Transverse colon (tissue), 4 donors: ENCODE results near the gene ZDHHC16. TPM values are rescaled to one million over a fixed set of nuclear protein-coding genes. Genes with fewer than 3 reads are reported as not detected.
"Not testable (repeated sequence)": the region's sequence is repeated elsewhere in the genome, so short reads cannot be mapped to it uniquely, and the experiment has no call there.

Experiments
- DNase-seq: peaks from one replicate; pipeline ENCODE4 v3.0.0-alpha.2; 2019
- H3K27ac ChIP-seq, 4 donors: fragments of 200-600 bp; sonication (generic); 2 replicates each; pipeline ENCODE4 v1.5.1; 2016 to 2018; ENCODE audit warnings: inconsistent platforms in 4 of 4
- H3K27me3 ChIP-seq: fragments of 200-600 bp; sonication (generic); 2 replicates; pipeline ENCODE4 v1.5.1; 2017; ENCODE audit warnings: inconsistent platforms
- H3K36me3 ChIP-seq, 4 donors: fragments of 200-600 bp; sonication (generic); 2 replicates each; pipeline ENCODE4 v1.5.1; 2017 to 2019; ENCODE audit warnings: inconsistent platforms in 4 of 4
- H3K4me1 ChIP-seq, 4 donors: fragments of 200-600 bp; sonication (generic); 2 replicates each; pipeline ENCODE4 v1.5.1; 2017 to 2020; ENCODE audit warnings: inconsistent platforms in 4 of 4
- H3K4me3 ChIP-seq, 4 donors: fragments of 200-600 bp; sonication (generic); 1 replicate in 1 of 4; 2 replicates in 3 of 4; pipeline versions ENCODE4 v1.5.1 to v1.6.1; 2017 to 2019; ENCODE audit warnings: inconsistent platforms in 4 of 4
- H3K9me3 ChIP-seq, 2 donors: fragments of 200-600 bp; sonication (generic); 2 replicates each; pipeline ENCODE4 v1.5.1; 2017 to 2019; ENCODE audit warnings: inconsistent platforms in 2 of 2
- EP300 ChIP-seq: sonication (generic); formaldehyde crosslinking; IDR thresholded peaks from one replicate; pipeline ENCODE4 v1.6.1; 2017; ENCODE audit warnings: antibody characterized with exemption, low read depth
- POLR2A ChIP-seq: fragments of 450-650 bp; IDR thresholded peaks from one replicate; pipeline ENCODE4 v1.6.1; 2016; ENCODE audit warnings: antibody characterized with exemption, mild to moderate bottlenecking, moderate library complexity
- POLR2AphosphoS5 ChIP-seq, 3 donors: sonication (generic); formaldehyde crosslinking; IDR thresholded peaks; one replicate each; pipeline ENCODE4 v1.6.1; 2016; ENCODE audit warnings: antibody characterized with exemption in 3 of 3
- WGBS, 2 donors: methylation state at CpG; one replicate each; pipeline ENCODE4 v1.1.5; 2018; ENCODE audit warnings: low coverage in 1 of 2; 5-methylcytosine and 5-hydroxymethylcytosine counted together
- in situ Hi-C, 4 donors: fragments of 200-750 bp; cut with MboI; loops; one replicate each; pipeline versions ENCODE4 v1.15.0 to v1.15.1; 2017; ENCODE audit warnings: low sequenced_read_pairs in 3 of 4, low pct_ligation_motif_present in 1 of 4, low pct_unique_long_range_greater_than_20kb in 1 of 4
- intact Hi-C: fragments of 100-400 bp; cut with DNase I; formaldehyde crosslinking; loops from one replicate; pipeline ENCODE4 v1.15.1; 2023; ENCODE audit warnings: low total_unique reads
- total RNA-seq, 4 donors: library from RNA; depleted of rRNA; stranded (reverse); fragments of >200 nt; gene quantifications; one replicate each; pipeline ENCODE4 v1.1.0, GENCODE V29; 2016
- TF ChIP-seq, protein P1 (sequence below), 5 experiments: fragments of 200-600 bp in 3 of 5; fragments of 450-650 bp in 2 of 5; sonication (generic) in 3 of 5; IDR thresholded peaks; 1 replicate in 2 of 5; 2 replicates in 3 of 5; pipeline ENCODE4 v1.5.1; 2016 to 2017; ENCODE audit warnings: antibody characterized with exemption in 5 of 5, inconsistent platforms in 3 of 5, mild to moderate bottlenecking in 2 of 5, moderate library complexity in 1 of 5

Gene ZDHHC16
- total RNA-seq, 4 donors from 2014 or later, result 10.8 to 36.2 (median 32.7) TPM

GRCh38 chr10:97401455-97401919, 44.5 kb upstream of the ZDHHC16 start:
- no peak for TF ChIP-seq POLR2A
- TF ChIP-seq, protein P1, sequence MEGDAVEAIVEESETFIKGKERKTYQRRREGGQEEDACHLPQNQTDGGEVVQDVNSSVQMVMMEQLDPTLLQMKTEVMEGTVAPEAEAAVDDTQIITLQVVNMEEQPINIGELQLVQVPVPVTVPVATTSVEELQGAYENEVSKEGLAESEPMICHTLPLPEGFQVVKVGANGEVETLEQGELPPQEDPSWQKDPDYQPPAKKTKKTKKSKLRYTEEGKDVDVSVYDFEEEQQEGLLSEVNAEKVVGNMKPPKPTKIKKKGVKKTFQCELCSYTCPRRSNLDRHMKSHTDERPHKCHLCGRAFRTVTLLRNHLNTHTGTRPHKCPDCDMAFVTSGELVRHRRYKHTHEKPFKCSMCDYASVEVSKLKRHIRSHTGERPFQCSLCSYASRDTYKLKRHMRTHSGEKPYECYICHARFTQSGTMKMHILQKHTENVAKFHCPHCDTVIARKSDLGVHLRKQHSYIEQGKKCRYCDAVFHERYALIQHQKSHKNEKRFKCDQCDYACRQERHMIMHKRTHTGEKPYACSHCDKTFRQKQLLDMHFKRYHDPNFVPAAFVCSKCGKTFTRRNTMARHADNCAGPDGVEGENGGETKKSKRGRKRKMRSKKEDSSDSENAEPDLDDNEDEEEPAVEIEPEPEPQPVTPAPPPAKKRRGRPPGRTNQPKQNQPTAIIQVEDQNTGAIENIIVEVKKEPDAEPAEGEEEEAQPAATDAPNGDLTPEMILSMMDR (IDR thresholded peaks at IDR 0.05), result no peak
- no peak for TF ChIP-seq POLR2AphosphoS5 (IDR thresholded peaks at IDR 0.05)
- no peak for TF ChIP-seq EP300
- Histone ChIP-seq H3K4me3 (peak overlapping the region in 3 of 4 donors; percentile 63 to 96 (median 63)), H3K27me3 (no peaks in the 10 kb centered on the region), H3K4me1 (peaks cover 5 to 18% (median 10%) of the 10 kb centered on the region in 4 donors), H3K27ac (peak overlapping the region; percentile 77 to 88 (median 85)), H3K9me3 (no peaks in the 10 kb centered on the region), H3K36me3 (no peaks in the 10 kb centered on the region)
- no peak for DNase-seq
- 68 to 74% methylated on average over 7 to 13 of the region's 13 CpGs for WGBS, 2 donors
- in situ Hi-C loops, result no loop called here
- intact Hi-C loops, result no loop called here

DNA sequence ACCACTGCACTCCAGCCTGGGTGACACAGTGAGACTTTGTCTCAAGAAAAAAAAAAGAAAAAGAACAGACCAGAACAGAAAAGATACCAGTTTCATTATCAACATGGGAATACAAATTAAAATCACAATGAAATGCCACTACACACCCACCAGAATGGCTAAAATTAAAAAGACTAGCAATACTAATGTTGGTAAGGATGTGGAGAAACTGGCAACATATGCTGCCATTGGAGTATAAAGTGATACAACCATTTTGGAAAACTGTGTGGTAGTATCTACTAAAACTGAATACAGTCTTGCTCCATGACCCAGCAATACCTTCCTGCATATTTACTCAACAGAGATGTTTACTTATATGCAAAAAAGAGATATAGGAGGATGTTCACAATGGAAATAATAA, 41.9 kb upstream of the ZDHHC16 start:
- TF ChIP-seq EP300 (no peak), POLR2AphosphoS5 (IDR thresholded peaks at IDR 0.05) (no peak), POLR2A (no peak)
- TF ChIP-seq, protein P1 (IDR thresholded peaks at IDR 0.05), result no peak
- H3K27me3 ChIP-seq, result no peaks in the 10 kb centered on the region
- DNase-seq, result no peak
- H3K36me3 ChIP-seq, result no peaks in the 10 kb centered on the region
- no peak overlapping the region for H3K4me3 ChIP-seq
- H3K4me1 ChIP-seq, result peaks cover 5 to 34% (median 20%) of the 10 kb centered on the region in 4 donors
- in situ Hi-C loops, result no loop called here
- H3K9me3 ChIP-seq, result no peaks in the 10 kb centered on the region
- H3K27ac ChIP-seq, result no peak overlapping the region
- intact Hi-C loops, result no loop called here

DNA sequence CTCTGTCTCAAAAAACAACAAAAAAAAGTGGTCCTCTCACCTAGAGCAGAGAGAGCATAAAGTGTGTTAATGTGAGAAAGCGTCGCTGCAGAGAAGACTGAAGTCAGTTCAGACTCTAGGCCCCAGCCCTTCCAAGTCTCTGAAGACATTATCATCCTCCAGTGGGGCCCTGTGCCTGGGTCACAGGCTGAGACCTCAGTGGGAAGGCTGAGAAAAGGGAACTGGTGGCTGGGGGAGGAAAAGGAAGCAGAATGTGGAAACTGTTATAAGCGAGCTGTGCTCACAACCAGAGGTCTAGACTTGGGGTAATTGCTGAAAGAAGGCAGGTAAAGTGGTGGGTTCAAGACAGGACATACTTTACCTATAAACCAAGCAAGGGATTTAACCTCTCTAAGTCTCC, 39.9 kb upstream of the ZDHHC16 start:
- no peaks in the 10 kb centered on the region for H3K36me3 ChIP-seq
- TF ChIP-seq POLR2AphosphoS5 (IDR thresholded peaks at IDR 0.05), result no peak
- no peak for TF ChIP-seq POLR2A
- TF ChIP-seq EP300, result no peak
- no peaks in the 10 kb centered on the region for H3K27me3 ChIP-seq
- no peaks in the 10 kb centered on the region for H3K9me3 ChIP-seq
- in situ Hi-C loops, result no loop called here
- 80 to 81% methylated on average over 3 of the region's 3 CpGs for WGBS, 2 donors
- peaks cover 0 to 20% (median 10%) of the 10 kb centered on the region in 4 donors for H3K4me1 ChIP-seq
- DNase-seq, result no peak
- intact Hi-C loops, result no loop called here
- peak overlapping the region in 1 of 4 donors; percentile 22 for H3K27ac ChIP-seq
- no peak overlapping the region for H3K4me3 ChIP-seq

DNA sequence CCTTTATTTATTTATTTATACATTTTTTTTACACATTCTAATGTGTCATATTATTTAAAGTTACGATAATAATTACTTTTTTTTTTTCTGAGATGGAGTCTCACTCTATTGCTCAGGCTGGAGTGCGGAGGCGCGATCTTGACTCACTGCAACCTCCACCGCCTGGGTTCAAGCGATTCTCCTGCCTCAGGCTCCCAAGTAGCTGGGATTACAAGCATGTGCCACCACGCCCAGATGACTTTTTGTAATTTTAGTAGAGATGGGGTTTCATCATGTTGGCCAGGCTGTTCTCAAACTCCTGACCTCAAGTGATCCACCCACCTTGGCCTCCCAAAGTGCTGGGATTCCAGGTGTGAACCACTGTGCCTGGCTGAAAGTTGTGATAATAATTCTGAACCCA, 39.5 kb upstream of the ZDHHC16 start:
- 94% methylated on average over 7 of the region's 7 CpGs; no CpG with 5 or more reads in 1 of the 2 donors for WGBS, 2 donors
- in situ Hi-C loops, result not testable (repeated sequence)
- peak overlapping the region in 1 of 4 donors; percentile 22 for H3K27ac ChIP-seq

GRCh38 chr10:97407211-97407951, 38.6 kb upstream of the ZDHHC16 start:
- Histone ChIP-seq H3K4me1 (peaks cover 0 to 16% (median 10%) of the 10 kb centered on the region in 4 donors), H3K36me3 (no peaks in the 10 kb centered on the region), H3K9me3 (no peaks in the 10 kb centered on the region), H3K4me3 (no peak overlapping the region), H3K27ac (peak overlapping the region; percentile 22 to 61 (median 31)), H3K27me3 (no peaks in the 10 kb centered on the region)
- 3% methylated on average over 8 of the region's 10 CpGs; no CpG with 5 or more reads in 1 of the 2 donors for WGBS, 2 donors
- DNase-seq, result peak; percentile 62
- in situ Hi-C loops, result no loop called here
- intact Hi-C loops, result no loop called here
- TF ChIP-seq, protein P1 (IDR thresholded peaks at IDR 0.05), result peak; percentile 81 to 91 (median 84)
- TF ChIP-seq POLR2AphosphoS5 (IDR thresholded peaks at IDR 0.05) (no peak), EP300 (no peak)

More for the DNA sequence above, 39.5 kb upstream of the ZDHHC16 start:
- peaks cover 0 to 18% (median 10%) of the 10 kb centered on the region in 4 donors for H3K4me1 ChIP-seq
- H3K4me3 ChIP-seq, DNase-seq, H3K9me3 ChIP-seq, intact Hi-C loops, H3K27me3 ChIP-seq, H3K36me3 ChIP-seq: not testable (repeated sequence)
